Mammary epithelial cell (primary cell): Measurements from ENCODE around the gene ZBTB43.

Experiments
- EZH2 ChIP-seq: IDR thresholded peaks from 2 replicates; pipeline ENCODE4 v1.6.1; 2012; ENCODE audit warnings: low read length, inconsistent platforms, borderline replicate concordance
- TF ChIP-seq, protein P1 (sequence below), 2 donors: IDR thresholded peaks in 1 of 2; conservative IDR thresholded peaks in 1 of 2; 2 replicates each; pipeline ENCODE4 v1.5.1; 2011 to 2012; ENCODE audit warnings: inconsistent platforms in 2 of 2, low read length in 2 of 2, mild to moderate bottlenecking in 2 of 2, control low read depth in 1 of 2, low read depth in 1 of 2; ENCODE audit not compliant: insufficient read depth in 1 of 2; ENCODE audit errors: extremely low read depth in 1 of 2

DNA sequence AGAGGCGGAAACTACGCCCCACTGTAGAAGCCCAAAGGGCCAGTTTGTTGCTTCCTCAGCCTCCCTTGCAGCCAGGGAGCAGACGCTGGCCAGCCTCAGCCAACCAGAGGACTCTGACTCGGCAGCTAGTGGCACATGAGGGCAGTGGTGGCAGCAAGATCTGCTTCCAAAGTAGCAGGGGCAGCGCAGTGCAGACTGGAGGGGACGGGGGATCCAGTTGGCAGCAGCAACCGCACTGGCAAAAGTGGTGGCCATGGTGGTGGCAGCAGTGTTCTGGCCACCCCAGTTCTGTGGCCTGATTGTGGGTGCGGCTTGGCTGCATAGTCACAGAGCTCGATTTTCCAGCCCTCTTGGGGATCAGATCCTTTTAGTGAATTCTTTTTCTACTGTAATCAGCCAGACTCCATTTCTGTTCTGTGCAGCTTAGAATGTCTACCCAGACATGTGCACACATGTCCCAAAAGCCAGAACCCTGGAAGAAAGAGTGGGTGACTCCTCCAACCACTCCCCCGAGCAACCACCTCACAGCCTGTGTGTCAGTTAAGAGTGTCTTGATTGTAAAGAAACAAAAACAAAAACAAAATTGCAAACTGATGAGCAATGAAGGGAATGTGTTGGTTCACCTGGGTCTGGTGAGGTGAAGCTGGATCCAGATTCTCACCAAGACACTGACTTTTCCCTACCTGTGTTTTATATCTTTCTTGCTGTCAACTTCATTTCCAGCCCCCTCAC is 11.0 kb upstream of the ZBTB43 start:
- no peak for TF ChIP-seq EZH2
- TF ChIP-seq, protein P1, sequence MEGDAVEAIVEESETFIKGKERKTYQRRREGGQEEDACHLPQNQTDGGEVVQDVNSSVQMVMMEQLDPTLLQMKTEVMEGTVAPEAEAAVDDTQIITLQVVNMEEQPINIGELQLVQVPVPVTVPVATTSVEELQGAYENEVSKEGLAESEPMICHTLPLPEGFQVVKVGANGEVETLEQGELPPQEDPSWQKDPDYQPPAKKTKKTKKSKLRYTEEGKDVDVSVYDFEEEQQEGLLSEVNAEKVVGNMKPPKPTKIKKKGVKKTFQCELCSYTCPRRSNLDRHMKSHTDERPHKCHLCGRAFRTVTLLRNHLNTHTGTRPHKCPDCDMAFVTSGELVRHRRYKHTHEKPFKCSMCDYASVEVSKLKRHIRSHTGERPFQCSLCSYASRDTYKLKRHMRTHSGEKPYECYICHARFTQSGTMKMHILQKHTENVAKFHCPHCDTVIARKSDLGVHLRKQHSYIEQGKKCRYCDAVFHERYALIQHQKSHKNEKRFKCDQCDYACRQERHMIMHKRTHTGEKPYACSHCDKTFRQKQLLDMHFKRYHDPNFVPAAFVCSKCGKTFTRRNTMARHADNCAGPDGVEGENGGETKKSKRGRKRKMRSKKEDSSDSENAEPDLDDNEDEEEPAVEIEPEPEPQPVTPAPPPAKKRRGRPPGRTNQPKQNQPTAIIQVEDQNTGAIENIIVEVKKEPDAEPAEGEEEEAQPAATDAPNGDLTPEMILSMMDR (conservative IDR thresholded peaks at IDR 0.05 in 1 of 2, IDR thresholded peaks at IDR 0.05 in 1 of 2; ENCODE audit: extremely low read depth in 1 of 2, insufficient read depth in 1 of 2, low read depth in 1 of 2, low read length in 2 of 2) = no peak
